ENCODE data around the gene CCDC85C. TPM values are rescaled to one million over a fixed set of nuclear protein-coding genes. Genes with fewer than 3 reads are reported as not detected.

CCDC85C gene
- total and polyA plus RNA-seq, 2 of the 4 experiments (the other 2 are of a cell fraction), result 16.0 to 19.0 TPM

DNA sequence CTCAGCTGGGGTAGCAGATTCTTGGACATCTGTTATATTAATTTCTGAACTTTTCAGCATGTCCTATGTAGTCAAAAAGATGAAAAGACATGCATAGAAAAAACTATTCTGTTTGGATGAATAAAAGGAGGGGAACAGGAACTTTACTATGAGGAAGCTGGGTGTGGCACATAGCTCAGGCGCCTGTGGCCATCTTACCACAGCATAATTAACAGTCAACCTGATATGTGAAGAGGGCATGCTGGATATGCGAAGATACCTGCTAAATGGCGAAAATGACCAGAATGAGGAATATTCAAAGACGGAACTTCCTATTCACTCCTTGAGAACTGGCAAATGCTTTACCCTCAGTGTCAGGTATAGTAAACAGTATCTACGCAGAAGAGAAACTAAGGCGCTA lies 141.8 kb downstream of the CCDC85C start:
- dilution Hi-C loops (cut with HindIII; ENCODE audit: low sequenced_read_pairs, unreplicated experiment) (no loop called here), in situ Hi-C loops (cut with MboI; ENCODE audit: low sequenced_read_pairs) (no loop called here), intact Hi-C loops (cut with micrococcal nuclease) (no loop called here)
- no peak overlapping the region for H3K14ac ChIP-seq (replicated peaks; ENCODE audit: low read depth, low read length)
- peaks cover 12% of the 10 kb centered on the region for H4K20me1 ChIP-seq (ENCODE audit: insufficient read depth, low read length)
- no peak overlapping the region for H4K8ac ChIP-seq (ENCODE audit: low read depth in 2 of 2, low read length in 2 of 2)
- ChIA-PET CTCF (no interaction called here), POLR2A (ENCODE audit: unreplicated experiment) (no interaction called here)
- no peak overlapping the region for H2BK15ac ChIP-seq (ENCODE audit: low read depth, low read length)
- no peak overlapping the region for H2BK120ac ChIP-seq (ENCODE audit: low read depth, low read length)
- ATAC-seq (ENCODE audit: low read depth), result no peak
- BruUV-seq (replicated peaks), result no TSS peak
- no peak overlapping the region for H3K23ac ChIP-seq (ENCODE audit: low read depth, low read length)
- no peak overlapping the region for H3K27ac ChIP-seq (ENCODE audit: insufficient read depth, low read length)
- no peak overlapping the region for H2BK5ac ChIP-seq (ENCODE audit: low read depth, low read length, poor library complexity, severe bottlenecking)
- no peak for DNase-seq
- no peaks in the 10 kb centered on the region for H3K9me3 ChIP-seq (ENCODE audit: control insufficient read depth, insufficient read depth, low read length)
- H3K18ac ChIP-seq (ENCODE audit: low read depth, low read length), result no peak overlapping the region
- no peak overlapping the region for H3K4ac ChIP-seq (ENCODE audit: low read depth, low read length)
- TF ChIP-seq, protein P1, sequence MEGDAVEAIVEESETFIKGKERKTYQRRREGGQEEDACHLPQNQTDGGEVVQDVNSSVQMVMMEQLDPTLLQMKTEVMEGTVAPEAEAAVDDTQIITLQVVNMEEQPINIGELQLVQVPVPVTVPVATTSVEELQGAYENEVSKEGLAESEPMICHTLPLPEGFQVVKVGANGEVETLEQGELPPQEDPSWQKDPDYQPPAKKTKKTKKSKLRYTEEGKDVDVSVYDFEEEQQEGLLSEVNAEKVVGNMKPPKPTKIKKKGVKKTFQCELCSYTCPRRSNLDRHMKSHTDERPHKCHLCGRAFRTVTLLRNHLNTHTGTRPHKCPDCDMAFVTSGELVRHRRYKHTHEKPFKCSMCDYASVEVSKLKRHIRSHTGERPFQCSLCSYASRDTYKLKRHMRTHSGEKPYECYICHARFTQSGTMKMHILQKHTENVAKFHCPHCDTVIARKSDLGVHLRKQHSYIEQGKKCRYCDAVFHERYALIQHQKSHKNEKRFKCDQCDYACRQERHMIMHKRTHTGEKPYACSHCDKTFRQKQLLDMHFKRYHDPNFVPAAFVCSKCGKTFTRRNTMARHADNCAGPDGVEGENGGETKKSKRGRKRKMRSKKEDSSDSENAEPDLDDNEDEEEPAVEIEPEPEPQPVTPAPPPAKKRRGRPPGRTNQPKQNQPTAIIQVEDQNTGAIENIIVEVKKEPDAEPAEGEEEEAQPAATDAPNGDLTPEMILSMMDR (conservative IDR thresholded peaks at IDR 0.05; ENCODE audit: low read depth, low read length), result no peak
- TF ChIP-seq RAD21 (IDR thresholded peaks at IDR 0.05; ENCODE audit: low read length) (no peak), MXI1 (IDR thresholded peaks at IDR 0.05; ENCODE audit: borderline replicate concordance, low read depth, low read length) (no peak), MAZ (IDR thresholded peaks at IDR 0.05; ENCODE audit: borderline replicate concordance, low read depth, low read length) (no peak), POLR2A (IDR thresholded peaks at IDR 0.05; ENCODE audit: low read depth, low read length) (no peak), SMC3 (IDR thresholded peaks at IDR 0.05; ENCODE audit: low read depth, low read length) (no peak), RCOR1 (IDR thresholded peaks at IDR 0.05; ENCODE audit: insufficient replicate concordance, low read length) (no peak)
- H3K36me3 ChIP-seq (ENCODE audit: control insufficient read depth, insufficient read depth, low read length), result peaks cover 29% of the 10 kb centered on the region
- H3K9ac ChIP-seq (ENCODE audit: low read depth, low read length), result no peak overlapping the region
- 100% methylated on average over 2 of the region's 6 CpGs; no CpG with 5 or more reads in 1 of the 2 experiments for WGBS, 2 experiments (ENCODE audit: extremely low coverage in 2 of 2, insufficient read length in 1 of 2)
- H3K27me3 ChIP-seq (ENCODE audit: control insufficient read depth, insufficient read depth, low read length), result no peaks in the 10 kb centered on the region
- no peaks in the 10 kb centered on the region; the same call in 1 of the 2 replicates for H3K4me1 ChIP-seq (ENCODE audit: control insufficient read depth, insufficient read depth, low read length)
- H2AK9ac ChIP-seq (replicated peaks; ENCODE audit: low read depth, low read length, poor library complexity), result no peak overlapping the region
- no peak overlapping the region for H2AK5ac ChIP-seq (ENCODE audit: low read depth, low read length)
- H3K56ac ChIP-seq (ENCODE audit: extremely low read depth, insufficient read depth, low read length), result no peak overlapping the region
- H3K4me2 ChIP-seq (ENCODE audit: low read depth, low read length), result no peak overlapping the region
- H3K9me1 ChIP-seq (ENCODE audit: insufficient read depth, low read length), result 0 out of 2 replicates have a peak, but pooled peaks cover 3% of the 10 kb centered on the region
- peaks cover 6 to 30% of the 10 kb centered on the region in 2 experiments for H3K79me1 ChIP-seq (ENCODE audit: low read depth in 1 of 2, low read length in 2 of 2)
- no peak overlapping the region for H4K5ac ChIP-seq (ENCODE audit: low read depth, low read length)
- no peak overlapping the region for H3K4me3 ChIP-seq (ENCODE audit: insufficient read depth, low read depth, low read length)
- H2BK20ac ChIP-seq (ENCODE audit: low read depth, low read length), result no peak overlapping the region
- H2AFZ ChIP-seq (replicated peaks; ENCODE audit: low read length, poor library complexity), result no peak overlapping the region
- H4K91ac ChIP-seq (ENCODE audit: insufficient read depth, low read depth, low read length), result no peak overlapping the region
